IPS-11a (cell line): ENCODE results near the gene ROBO1.

ENCODE experiments used
- H3K4me3 ChIP-seq: one replicate; pipeline ENCODE4 v1.5.1; 2013; ENCODE audit warnings: low read depth, low read length, control low read depth

The ROBO1 gene

GRCh38 chr3:79019924-79020173 is 747.9 kb downstream of the ROBO1 start:
- peak overlapping the region; percentile 89 for H3K4me3 ChIP-seq

DNA sequence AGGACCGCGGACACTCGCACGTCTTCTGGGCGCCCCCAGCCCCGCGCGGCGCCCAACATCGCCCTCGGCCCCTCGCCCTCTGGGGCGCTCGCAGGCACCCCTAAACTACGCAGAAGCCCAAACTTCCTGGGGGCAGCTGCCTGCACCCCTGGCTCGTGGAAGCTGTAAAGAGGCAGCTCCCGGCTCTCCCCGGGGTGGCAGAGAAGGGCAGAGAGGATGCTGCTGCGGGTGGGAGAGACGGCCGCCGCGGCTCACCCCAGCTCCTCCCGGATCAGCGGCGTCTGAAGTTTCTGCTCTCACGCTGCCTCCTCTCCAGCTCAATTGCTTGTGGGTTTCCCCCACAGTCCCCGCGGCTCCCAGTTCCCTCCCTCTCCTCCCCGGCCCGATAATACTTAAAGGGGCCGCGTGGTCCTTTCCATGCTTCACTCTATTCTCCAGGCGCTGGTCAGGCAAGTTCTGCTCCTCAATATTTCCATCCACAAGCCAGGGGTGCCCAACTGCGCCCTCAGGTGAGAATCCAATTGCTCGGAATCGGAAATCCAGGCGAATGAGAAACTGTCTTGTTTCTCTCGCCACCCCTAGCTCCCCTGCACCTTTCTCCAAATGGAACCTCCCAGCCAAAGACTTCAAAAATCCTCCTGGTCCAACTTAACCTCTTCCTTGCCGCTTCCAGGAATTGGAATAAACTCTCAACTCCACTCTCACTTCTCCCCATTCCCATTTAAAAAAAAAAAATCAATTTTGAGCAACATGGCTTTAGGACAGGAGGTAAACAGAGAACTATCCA is 748.5 kb downstream of the ROBO1 start:
- H3K4me3 ChIP-seq: peak overlapping the region; percentile 89

- peak overlapping the region; percentile 89 for H3K4me3 ChIP-seq
These were observed 749.1 kb downstream of the ROBO1 start for GRCh38 chr3:79018671-79019136.

- H3K4me3 ChIP-seq: peak overlapping the region; percentile 89
These were observed 749.5 kb downstream of the ROBO1 start for GRCh38 chr3:79018265-79018664.

DNA sequence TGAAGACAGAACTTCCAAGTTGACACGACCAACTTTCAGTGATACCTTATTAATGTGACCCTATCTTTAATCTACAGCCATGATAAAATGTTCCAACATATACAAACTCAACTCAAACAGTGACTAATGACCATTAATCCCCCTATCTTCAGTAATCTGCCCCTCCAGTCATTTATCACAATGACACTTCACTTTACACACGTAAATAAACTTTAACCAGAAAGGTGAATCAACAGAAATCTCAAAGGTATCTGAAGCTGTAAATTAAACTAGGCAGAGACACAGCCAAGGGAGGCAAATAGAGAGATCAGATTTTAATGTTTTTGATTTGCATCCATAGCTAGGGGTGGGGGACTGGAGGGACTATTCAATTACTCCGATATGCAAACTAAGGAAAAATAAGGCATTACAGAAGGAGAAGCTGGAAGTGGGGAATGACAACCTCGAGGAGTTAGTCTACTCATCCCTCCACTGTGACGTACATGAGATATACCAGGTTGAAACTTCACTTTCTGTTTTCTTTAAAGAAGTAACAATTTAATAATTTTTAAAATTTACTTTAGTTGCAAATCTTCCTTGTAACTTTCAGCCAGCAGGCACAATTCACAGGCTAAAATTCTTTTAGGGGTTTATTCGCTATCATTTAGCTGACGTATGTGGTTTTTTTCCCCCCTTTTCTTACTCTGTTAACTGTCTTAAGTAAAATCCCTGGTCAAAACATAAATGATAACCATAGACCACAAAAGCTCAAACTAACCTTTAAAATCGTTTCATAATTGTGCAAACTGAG is 751.0 kb downstream of the ROBO1 start:
- peak overlapping the region; percentile 89 for H3K4me3 ChIP-seq

DNA sequence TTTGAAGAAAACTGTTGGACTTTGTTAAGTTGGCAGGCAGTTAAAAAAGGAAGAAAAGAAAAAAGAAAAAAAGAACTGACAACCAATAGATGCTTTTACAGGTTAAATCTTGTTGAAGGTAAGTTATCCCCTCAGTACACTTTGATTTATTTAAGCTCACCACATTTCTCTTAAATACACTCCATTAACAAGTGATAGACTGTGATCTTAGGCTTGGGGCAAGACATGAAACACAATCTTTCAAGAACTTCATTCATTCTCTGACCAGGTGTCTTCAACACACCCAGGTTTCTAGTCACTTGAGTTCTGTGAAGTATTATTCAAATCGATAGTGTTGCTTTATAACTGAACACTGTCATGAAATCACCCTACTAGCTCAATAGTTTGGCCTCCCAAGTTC is 751.9 kb downstream of the ROBO1 start:
- H3K4me3 ChIP-seq: no peak overlapping the region

DNA sequence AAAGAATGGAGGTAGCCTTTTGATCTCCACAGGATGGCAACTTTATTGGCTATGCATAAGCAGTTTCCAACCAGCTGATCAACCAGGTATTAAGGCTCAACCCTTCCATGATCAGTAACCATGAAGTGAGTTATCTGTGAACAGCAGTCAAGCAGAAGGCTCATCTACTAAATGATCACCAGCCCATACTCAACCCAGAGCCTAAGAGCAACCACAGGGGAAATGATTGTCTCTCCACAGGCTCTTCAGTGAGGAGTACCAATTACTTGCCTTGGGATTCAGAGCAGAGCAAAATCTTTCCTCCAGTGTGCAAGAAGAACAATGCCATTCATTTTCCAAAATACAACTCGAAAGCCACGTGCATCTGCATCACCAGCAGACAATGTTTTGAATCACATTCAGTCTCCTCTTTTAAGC is 754.8 kb downstream of the ROBO1 start:
- no peak overlapping the region for H3K4me3 ChIP-seq

- no peak overlapping the region for H3K4me3 ChIP-seq
These were observed 755.3 kb downstream of the ROBO1 start for GRCh38 chr3:79012530-79012913.

DNA sequence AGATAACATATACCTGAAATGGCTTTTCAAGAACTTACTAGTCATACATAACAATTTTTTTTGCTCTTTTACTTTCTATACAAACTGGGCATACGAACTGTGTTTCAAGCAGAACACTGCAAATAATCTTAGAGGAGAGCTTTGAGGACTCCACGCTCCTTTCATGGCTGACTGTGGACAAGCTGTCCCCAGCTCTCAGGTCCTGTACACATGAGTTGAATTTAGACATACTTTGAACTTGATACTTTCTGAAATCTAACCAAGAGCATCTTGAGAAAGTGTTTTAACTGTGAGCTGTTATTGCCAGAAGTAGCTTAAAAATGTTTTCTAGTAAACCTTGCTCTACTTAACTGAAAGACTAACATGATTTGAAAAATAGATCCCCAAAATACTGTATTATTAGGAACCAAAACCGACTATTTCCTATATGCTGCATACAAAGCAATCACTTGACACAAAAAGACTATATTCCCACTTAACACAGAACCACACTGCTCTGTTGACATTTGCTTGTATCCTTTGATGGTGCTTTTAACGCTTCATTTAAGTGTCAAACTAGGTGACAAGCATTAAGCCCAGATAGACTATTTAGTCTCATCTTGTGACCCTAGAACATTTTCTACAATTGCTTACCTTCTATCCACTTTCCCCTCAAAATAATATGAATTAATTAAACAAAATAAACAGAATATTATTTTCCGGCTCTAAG is 755.8 kb downstream of the ROBO1 start:
- H3K4me3 ChIP-seq: no peak overlapping the region

- no peak overlapping the region for H3K4me3 ChIP-seq
These were observed 757.9 kb downstream of the ROBO1 start for GRCh38 chr3:79009861-79010260.

DNA sequence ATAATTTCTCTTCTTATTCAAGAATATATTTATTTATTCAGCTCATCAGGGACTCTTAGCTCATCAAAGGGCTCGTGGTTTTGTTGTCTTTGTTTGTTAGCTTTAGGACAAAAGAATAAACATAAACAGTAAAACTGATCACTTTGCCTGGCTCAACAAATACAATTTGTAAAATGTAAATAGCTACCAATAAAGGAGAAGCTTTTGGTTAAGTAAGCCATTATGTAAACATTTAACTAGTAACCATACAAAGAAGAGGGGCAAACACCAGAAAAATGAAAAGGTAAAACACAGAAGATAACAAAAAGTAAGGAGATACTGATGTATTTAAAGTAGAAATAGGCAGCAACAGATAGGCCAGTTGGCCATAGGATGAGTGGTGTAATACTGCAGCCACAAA is 761.7 kb downstream of the ROBO1 start:
- H3K4me3 ChIP-seq: no peak overlapping the region

DNA sequence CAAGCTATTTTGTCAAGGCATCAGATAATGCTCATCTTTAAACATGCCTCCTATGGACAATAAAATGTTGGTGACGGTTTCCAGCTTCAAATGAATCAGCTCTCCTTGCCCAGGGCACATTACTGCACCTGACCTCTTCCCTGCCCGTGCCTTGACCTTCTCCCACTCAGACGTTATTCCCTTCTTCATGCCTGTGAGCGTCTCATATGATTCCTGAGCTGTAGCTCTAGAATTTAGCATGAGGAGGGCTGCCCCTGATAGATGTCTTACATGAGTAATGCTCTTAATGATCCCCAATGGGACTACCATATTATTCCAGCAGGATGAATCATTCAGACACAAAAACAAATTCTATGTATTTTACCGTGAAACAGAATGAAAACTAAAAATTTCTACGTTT is 762.7 kb downstream of the ROBO1 start:
- H3K4me3 ChIP-seq: no peak overlapping the region

DNA sequence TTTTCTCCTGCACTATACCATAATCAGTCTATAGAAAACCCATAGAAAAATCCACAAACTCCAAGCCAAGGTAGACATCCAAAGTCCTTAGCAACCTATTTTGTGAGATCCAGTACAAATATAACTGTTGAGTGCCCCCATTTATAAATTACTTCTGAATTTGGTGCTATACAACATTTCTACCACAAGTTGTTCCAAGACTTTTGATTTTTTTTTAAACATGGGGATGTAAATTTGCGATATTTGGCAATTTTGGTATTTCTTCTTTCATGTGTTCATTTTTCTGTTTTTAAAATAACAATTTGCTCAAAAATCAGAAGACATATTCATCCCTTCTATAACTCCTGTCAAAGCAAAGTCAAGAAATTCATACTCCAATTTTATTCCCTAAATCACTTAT is 763.8 kb downstream of the ROBO1 start:
- no peak overlapping the region for H3K4me3 ChIP-seq

DNA sequence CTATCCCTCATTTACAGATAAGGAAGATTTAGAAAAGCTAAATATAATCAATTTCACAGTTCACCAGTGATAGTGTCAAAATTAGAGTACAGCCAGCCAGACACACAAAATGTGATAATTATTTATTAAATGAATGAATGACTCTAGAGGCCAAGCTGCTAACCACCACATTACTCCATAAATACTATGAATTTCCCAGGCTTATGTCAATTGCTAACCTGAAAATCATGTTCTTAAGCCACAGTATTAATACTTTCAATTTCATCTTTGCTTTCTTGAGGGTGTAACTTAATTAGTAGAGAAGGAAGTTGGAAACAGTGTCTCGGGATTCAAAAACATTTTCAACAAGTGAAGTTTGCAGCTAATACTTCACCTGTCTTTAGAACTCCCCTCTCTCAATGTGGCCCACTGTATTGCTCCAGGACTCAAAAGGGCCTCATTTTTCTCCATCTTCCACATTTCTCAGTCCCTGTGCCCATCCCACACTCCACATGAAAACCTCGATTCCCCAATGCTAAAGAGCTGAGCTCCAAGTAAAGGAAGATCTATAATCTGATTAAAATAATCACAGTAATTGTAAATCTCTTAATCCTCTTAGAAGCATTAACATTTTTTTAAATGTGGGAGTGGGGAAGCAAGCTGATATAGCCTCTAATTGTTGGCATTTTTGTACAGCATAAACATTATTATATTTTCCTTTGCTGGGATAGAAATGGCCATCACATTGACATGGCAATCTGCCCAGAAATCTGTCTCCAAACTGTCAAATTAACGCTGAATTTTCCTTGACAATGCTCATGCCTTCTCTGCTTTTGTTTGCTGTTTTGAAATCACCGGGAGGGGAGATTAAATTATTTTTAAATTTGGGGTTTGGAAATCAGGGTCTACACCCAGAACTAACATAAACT is 765.1 kb downstream of the ROBO1 start:
- no peak overlapping the region for H3K4me3 ChIP-seq

DNA sequence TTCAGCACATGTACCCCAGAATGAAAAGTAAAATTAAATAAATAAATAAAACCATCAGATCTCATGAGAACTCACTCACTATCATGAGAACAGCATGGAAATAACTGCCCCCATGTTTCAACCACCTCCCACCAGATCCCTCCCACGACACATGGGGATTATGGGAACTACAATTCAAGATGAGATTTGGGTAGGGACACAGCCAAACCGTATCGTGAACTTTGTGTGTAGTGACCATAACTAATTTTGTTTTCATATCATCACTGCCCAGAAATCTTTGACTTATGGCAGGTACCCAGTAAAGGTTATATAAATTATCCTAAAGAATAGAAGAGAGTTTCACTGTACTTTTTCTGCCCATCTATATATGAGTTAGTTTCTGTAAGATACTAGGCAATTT is 766.5 kb downstream of the ROBO1 start:
- no peak overlapping the region for H3K4me3 ChIP-seq

DNA sequence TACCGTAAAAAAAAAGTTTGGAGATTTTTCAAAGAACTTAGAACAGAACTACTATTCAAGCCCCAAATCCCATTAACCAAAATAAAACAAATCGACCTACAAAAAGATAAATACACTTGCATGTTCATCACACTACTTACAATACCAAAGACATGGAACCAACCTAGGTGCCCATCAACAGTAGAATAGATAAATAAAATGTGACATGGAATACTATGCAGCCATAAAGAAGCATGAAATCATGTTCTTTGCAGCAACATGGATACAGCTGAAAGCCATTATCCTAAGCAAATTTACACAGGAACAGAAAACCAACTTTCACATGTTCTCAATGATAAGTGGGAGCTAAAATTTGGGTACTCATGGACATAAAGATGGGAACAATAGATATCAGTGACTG is 768.7 kb downstream of the ROBO1 start:
- H3K4me3 ChIP-seq: no peak overlapping the region

DNA sequence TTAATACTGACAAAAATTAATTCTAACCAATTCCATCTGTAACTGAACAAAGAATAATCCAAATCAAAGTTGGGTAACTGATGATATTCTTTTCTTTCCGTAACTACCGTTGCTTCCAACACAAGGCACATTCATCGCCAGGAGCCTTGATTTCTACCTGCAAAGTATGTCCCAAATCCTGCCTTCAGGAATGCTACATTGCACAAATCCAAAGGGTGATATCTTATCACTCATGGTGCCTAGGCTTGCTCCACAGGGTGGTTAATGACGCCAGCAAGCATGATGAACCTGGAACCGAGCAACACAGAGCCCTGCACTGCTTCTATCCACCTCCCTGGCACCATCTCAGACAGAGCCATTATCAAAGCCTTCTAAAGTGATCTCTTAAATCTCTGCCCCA is 772.7 kb downstream of the ROBO1 start:
- H3K4me3 ChIP-seq: no peak overlapping the region

- no peak overlapping the region for H3K4me3 ChIP-seq
These were observed 773.4 kb downstream of the ROBO1 start for GRCh38 chr3:78994174-78995027.

GRCh38 chr3:78993375-78993774 is 774.4 kb downstream of the ROBO1 start:
- H3K4me3 ChIP-seq: no peak overlapping the region

DNA sequence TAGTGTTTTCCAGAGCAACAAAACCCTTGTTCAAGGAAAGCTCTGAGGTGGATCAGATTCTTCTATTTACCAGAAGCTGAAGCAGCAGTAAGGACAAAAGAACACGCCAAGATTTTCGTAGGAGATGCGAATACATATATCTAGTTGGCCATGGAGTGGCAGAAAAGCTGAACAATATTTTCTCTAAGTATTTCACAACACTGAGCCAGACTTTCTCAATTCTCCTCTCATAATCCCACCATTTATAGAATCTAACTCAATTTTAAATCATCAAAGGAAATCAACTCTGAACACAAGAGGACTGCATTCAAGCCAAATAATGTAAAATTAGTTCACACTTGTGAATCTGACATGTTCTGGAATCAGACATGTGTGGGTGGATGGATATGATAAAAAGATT is 775.0 kb downstream of the ROBO1 start:
- H3K4me3 ChIP-seq: no peak overlapping the region
